ENCODE data around the gene RAB11FIP3. TPM values are rescaled to one million over a fixed set of nuclear protein-coding genes. Genes with fewer than 3 reads are reported as not detected.
"Not testable (repeated sequence)": the region's sequence is repeated elsewhere in the genome, so short reads cannot be mapped to it uniquely, and the experiment has no call there.

The RAB11FIP3 gene
- total RNA-seq, 2 experiments from 2014 or later = 21.2 to 25.4 TPM

- H3K27ac Mint-ChIP-seq = peak overlapping the region; percentile 44
- H3K27me3 Mint-ChIP-seq = peaks cover 11% of the 10 kb centered on the region
- ChIA-PET CTCF (no interaction called here), POLR2A (no interaction called here)
- peak overlapping the region; percentile 56 for H3K4me3 Mint-ChIP-seq
- H3K4me1 Mint-ChIP-seq = peaks cover 29% of the 10 kb centered on the region
- H3K36me3 Mint-ChIP-seq (ENCODE audit: low read depth) = no peaks in the 10 kb centered on the region
- DNase-seq = no peak
- H3K9me3 Mint-ChIP-seq = no peaks in the 10 kb centered on the region
These were observed 26.7 kb upstream of the RAB11FIP3 start for GRCh38 chr16:398561-399339.

GRCh38 chr16:399340-400019 is 26.0 kb upstream of the RAB11FIP3 start:
- Mint-ChIP-seq H3K27me3 (peaks cover 11% of the 10 kb centered on the region), H3K4me3 (peak overlapping the region; percentile 82), H3K36me3 (ENCODE audit: low read depth) (no peaks in the 10 kb centered on the region), H3K27ac (peak overlapping the region; percentile 44), H3K4me1 (peaks cover 29% of the 10 kb centered on the region), H3K9me3 (no peaks in the 10 kb centered on the region)
- ChIA-PET CTCF (no interaction called here), POLR2A (interaction anchor here (2.1 kb wide), 1 partner anchor 48 kb away, joined by 8 read pairs; no protein-coding TSS in a partner anchor)
- no peak for DNase-seq

DNA sequence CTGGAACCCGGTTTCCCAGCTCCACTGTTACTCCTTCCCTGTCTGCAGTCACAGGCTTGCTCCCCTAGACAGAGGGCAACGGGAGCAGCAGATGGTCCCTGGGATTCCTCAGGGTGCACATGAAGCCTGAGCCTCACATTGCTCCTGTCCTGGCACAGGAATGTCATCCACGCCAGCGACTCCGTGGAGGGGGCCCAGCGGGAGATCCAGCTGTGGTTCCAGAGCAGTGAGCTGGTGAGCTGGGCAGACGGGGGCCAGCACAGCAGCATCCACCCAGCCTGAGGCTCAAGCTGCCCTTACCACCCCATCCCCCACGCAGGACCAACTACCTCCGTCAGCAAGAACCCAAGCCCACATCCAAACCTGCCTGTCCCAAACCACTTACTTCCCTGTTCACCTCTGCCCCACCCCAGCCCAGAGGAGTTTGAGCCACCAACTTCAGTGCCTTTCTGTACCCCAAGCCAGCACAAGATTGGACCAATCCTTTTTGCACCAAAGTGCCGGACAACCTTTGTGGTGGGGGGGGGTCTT is 25.3 kb upstream of the RAB11FIP3 start:
- peaks cover 29% of the 10 kb centered on the region for H3K4me1 Mint-ChIP-seq
- no peaks in the 10 kb centered on the region for H3K9me3 Mint-ChIP-seq
- no peak for DNase-seq
- ChIA-PET POLR2A (interaction anchor here (1.7 to 2.1 kb wide), 3 partner anchors 8 to 49 kb away, joined by 5 to 12 read pairs (median 8); no protein-coding TSS in a partner anchor), CTCF (no interaction called here)
- H3K4me3 Mint-ChIP-seq = peak overlapping the region; percentile 82
- peaks cover 11% of the 10 kb centered on the region for H3K27me3 Mint-ChIP-seq
- no peaks in the 10 kb centered on the region for H3K36me3 Mint-ChIP-seq (ENCODE audit: low read depth)
- peak overlapping the region; percentile 83 for H3K27ac Mint-ChIP-seq

DNA sequence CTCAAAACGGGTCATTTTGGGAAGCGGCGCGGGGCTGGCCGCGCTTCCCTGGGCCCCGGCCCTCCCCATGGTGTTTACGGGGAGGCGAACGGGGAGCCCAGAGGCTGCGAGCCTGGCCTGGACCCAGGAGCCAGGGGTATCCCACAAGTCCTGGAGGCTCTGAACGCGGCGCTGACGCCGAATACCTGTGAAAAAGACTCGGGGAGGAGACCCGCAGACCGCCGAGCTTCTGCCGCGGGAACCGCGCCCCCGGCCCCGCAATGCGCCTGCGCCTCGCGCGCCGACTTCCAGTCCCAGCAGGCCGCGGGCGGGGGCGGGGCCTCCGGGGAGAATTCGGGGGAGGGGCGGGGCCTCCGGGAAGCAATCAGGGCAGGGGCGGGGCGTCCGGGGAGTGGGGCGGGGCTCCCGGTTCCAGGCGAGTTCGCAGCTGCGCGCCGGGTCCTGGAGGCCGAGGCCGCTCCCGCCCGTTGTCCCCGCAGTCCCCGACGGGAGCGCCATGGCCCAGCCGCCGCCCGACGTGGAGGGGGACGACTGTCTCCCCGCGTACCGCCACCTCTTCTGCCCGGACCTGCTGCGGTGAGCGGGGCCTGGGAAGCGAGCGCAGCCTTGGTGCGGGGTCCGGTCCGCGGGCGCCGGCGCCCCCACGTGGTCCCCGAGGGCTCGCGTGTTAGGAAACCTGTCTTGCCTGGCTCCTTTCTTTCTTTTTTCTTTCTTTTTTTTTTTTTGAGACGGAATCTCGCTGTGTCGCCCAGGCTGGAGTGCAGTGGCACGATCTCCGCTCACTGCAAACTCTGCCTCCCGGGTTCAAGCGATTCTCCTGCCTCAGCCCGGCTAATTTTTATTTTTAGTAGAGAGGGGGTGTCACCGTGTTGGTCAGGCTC is 23.7 kb upstream of the RAB11FIP3 start, which contains the start of gene DECR2:
Gene DECR2 (plus strand): TSS at position 418 of the 881 bp plus-strand sequence. CDS start 79 bp downstream, at position 497.
- Mint-ChIP-seq H3K4me1 (peaks cover 23% of the 10 kb centered on the region), H3K4me3 (peak within 1 kb of the TSS; percentile 82), H3K9me3 (no peaks in the 10 kb centered on the region), H3K27me3 (peaks cover 1% of the 10 kb centered on the region), H3K27ac (peak within 1 kb of the TSS; percentile 83), H3K36me3 (ENCODE audit: low read depth) (no peaks in the 10 kb centered on the region)
- ChIA-PET POLR2A (interaction anchor here (0.8 to 2.1 kb wide), 8 partner anchors 10 to 167 kb away, joined by 3 to 12 read pairs (median 4); partner anchors contain the start of gene RAB11FIP3), CTCF (interaction anchor here (1.3 to 1.7 kb wide), 2 partner anchors 23 to 294 kb away, joined by 4 to 5 read pairs; partner anchors contain the start of gene RAB11FIP3)
- peak; percentile 98 for DNase-seq

- no peak overlapping the region for H3K4me3 Mint-ChIP-seq
- H3K27me3 Mint-ChIP-seq = no peaks in the 10 kb centered on the region
- no peaks in the 10 kb centered on the region for H3K9me3 Mint-ChIP-seq
- ChIA-PET CTCF (no interaction called here), POLR2A (no interaction called here)
- no peak for DNase-seq
- no peaks in the 10 kb centered on the region for H3K36me3 Mint-ChIP-seq (ENCODE audit: low read depth)
- H3K4me1 Mint-ChIP-seq = peaks cover 7% of the 10 kb centered on the region
- no peak overlapping the region for H3K27ac Mint-ChIP-seq
These were observed 20.4 kb upstream of the RAB11FIP3 start for GRCh38 chr16:404971-405486.

- no peaks in the 10 kb centered on the region for H3K36me3 Mint-ChIP-seq (ENCODE audit: low read depth)
- CTCF ChIA-PET = no interaction called here
- no peak overlapping the region for H3K27ac Mint-ChIP-seq
These were observed 19.6 kb upstream of the RAB11FIP3 start for GRCh38 chr16:405548-406506.

GRCh38 chr16:407253-407652 is 18.2 kb upstream of the RAB11FIP3 start:
- DNase-seq = no peak
- Mint-ChIP-seq H3K9me3 (no peaks in the 10 kb centered on the region), H3K4me3 (no peak overlapping the region), H3K27ac (no peak overlapping the region), H3K27me3 (no peaks in the 10 kb centered on the region), H3K4me1 (no peaks in the 10 kb centered on the region), H3K36me3 (ENCODE audit: low read depth) (no peaks in the 10 kb centered on the region)
- CTCF ChIA-PET = no interaction called here
- POLR2A ChIA-PET = no interaction called here

More at GRCh38 chr16:405548-406506, 19.6 kb upstream of the RAB11FIP3 start:
- H3K9me3 Mint-ChIP-seq = no peaks in the 10 kb centered on the region
- no peaks in the 10 kb centered on the region for H3K4me1 Mint-ChIP-seq
- no peak for DNase-seq
- H3K4me3 Mint-ChIP-seq = no peak overlapping the region
- no peaks in the 10 kb centered on the region for H3K27me3 Mint-ChIP-seq
- POLR2A ChIA-PET = no interaction called here

- ChIA-PET CTCF (no interaction called here), POLR2A (no interaction called here)
- no peak overlapping the region for H3K4me3 Mint-ChIP-seq
- H3K36me3 Mint-ChIP-seq (ENCODE audit: low read depth) = no peaks in the 10 kb centered on the region
- DNase-seq = no peak
- H3K27ac Mint-ChIP-seq = no peak overlapping the region
- H3K27me3 Mint-ChIP-seq = no peaks in the 10 kb centered on the region
- no peaks in the 10 kb centered on the region for H3K9me3 Mint-ChIP-seq
- H3K4me1 Mint-ChIP-seq = no peaks in the 10 kb centered on the region
These were observed 14.8 kb upstream of the RAB11FIP3 start for GRCh38 chr16:410516-411178.

DNA sequence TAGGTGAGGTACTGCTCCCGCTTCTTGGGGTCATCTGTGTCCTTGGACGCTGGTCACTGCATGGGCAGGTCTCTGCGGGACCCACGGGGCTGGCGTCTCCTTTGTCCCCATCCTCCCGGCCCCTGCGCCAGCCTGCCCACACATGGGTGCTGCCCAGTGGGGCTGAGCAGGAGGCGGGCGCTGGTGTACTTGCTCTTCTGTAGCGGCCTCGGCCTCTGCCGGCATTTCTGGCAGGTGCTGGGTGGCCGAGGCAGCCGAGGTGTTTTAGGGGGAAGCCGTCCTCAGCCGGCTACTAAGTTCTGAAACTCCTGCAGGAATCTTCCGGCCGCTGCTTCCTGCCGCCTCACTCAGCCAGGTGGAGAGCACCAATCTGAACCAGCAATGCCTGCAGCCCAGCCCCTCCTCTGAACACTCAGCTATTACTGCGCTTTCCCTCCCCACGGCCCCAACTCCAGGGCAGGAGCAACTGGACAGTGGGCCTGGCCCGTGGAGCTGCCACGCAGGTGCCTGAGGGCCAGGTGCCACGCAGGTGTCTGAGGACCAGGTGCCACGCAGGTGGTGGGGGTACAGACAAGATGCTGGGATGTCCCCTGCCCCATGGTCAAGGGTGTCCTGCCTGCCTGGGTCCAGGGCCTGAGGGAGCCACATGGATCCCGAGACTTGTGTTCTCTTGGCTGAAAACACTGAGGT is 13.7 kb upstream of the RAB11FIP3 start:
- Mint-ChIP-seq H3K4me1 (no peaks in the 10 kb centered on the region), H3K9me3 (no peaks in the 10 kb centered on the region), H3K27me3 (no peaks in the 10 kb centered on the region), H3K4me3 (no peak overlapping the region), H3K36me3 (ENCODE audit: low read depth) (no peaks in the 10 kb centered on the region), H3K27ac (no peak overlapping the region)
- ChIA-PET CTCF (no interaction called here), POLR2A (no interaction called here)
- no peak for DNase-seq

DNA sequence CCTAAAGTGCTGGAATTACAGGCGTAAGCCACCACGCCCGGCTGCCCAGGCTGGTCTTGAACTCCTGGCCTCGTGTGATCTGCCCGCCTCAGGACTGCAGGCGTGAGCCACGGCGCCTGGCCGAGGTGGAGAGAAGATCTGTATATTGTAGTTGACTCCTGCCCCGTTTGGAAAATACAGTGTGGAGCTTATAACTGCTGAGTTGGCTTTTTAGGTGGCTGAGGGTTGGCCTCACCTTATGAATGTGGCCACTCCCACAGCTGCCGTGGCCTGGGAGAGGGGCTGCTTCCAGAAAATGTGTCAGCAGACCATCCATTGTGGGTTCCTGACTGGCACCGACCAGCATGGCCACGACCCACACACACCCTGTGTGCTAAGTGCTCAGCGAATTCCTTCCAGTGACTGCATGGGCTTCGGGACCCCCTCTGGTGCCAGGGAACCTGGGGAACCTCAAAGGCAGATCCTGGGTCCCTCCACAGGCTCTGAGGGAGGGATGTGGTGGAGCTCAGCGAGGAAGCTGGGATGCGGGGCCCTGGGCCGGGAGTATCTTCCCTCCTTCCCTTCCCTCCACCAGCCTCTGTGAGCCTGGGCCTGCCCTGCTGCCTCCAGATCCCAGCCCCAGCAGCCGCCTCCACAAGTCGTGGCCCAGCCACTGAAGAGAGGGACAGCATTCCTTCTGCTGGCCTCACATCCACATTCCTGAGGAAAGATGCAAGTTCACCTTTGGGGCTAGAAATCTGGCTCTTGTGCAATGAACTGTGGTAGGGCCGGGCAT is 10.9 kb upstream of the RAB11FIP3 start:
- no peaks in the 10 kb centered on the region for H3K9me3 Mint-ChIP-seq
- no peak overlapping the region for H3K27ac Mint-ChIP-seq
- H3K4me3 Mint-ChIP-seq = no peak overlapping the region
- H3K4me1 Mint-ChIP-seq = no peaks in the 10 kb centered on the region
- DNase-seq = no peak
- ChIA-PET CTCF (no interaction called here), POLR2A (no interaction called here)
- H3K36me3 Mint-ChIP-seq (ENCODE audit: low read depth) = no peaks in the 10 kb centered on the region
- H3K27me3 Mint-ChIP-seq = no peaks in the 10 kb centered on the region

DNA sequence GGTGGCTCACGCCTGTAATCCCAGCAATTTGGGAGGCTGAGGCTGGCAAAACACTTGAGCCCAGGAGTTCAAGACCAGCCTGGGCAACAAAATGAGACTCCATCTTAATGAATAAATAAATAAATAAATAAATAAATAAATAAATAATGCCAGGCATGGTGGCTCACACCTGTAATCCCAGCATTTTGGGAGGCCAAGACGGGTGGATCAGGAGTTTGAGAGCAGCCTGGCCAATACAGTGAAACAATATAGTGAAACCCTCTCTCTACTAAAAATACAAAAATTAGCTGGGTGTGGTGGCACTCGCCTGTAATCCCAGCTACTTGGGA is 10.3 kb upstream of the RAB11FIP3 start:
- H3K4me3 Mint-ChIP-seq; H3K4me1 Mint-ChIP-seq; CTCF ChIA-PET; DNase-seq; H3K27ac Mint-ChIP-seq; H3K9me3 Mint-ChIP-seq; POLR2A ChIA-PET; H3K36me3 Mint-ChIP-seq (ENCODE audit: low read depth); H3K27me3 Mint-ChIP-seq: not testable (repeated sequence)
